Heart left ventricle (tissue), 16 donors: Measurements from ENCODE around the gene BCAS4. TPM values are rescaled to one million over a fixed set of nuclear protein-coding genes. Genes with fewer than 3 reads are reported as not detected.

Experiments
- ATAC-seq, 4 donors: fragments of 200-7000 bp; cut with Tn5 transposase; one replicate each; pipeline ENCODE4 v1.9.1; 2020 to 2022; ENCODE audit warnings: moderate library complexity in 4 of 4, mild to moderate bottlenecking in 3 of 4, moderate number of reproducible peaks in 1 of 4
- DNase-seq, 5 donors: peaks; one replicate each; pipeline ENCODE4 v3.0.0-alpha.2; 2020
- H3K27ac ChIP-seq, 12 donors: fragments of 200-600 bp; sonication (generic) in 4 of 12; one replicate each; pipeline versions ENCODE4 v1.5.0 to v1.8.0; 2016 to 2022; ENCODE audit warnings: mild to moderate bottlenecking in 2 of 12
- H3K27me3 ChIP-seq, 9 donors: fragments of 200-600 bp; sonication (generic) in 2 of 9; one replicate each; pipeline versions ENCODE4 v1.5.1 to v1.8.0; 2016 to 2022; ENCODE audit warnings: mild to moderate bottlenecking in 3 of 9
- H3K36me3 ChIP-seq, 9 donors: fragments of 200-600 bp; sonication (generic) in 2 of 9; one replicate each; pipeline versions ENCODE4 v1.5.0 to v1.8.0; 2018 to 2022; ENCODE audit warnings: mild to moderate bottlenecking in 2 of 9
- H3K4me1 ChIP-seq, 12 donors: fragments of 200-600 bp; sonication (generic) in 4 of 12; one replicate each; pipeline versions ENCODE4 v1.5.0 to v1.8.0; 2016 to 2022; ENCODE audit warnings: mild to moderate bottlenecking in 3 of 12
- H3K4me3 ChIP-seq, 12 donors: fragments of 200-600 bp; sonication (generic) in 4 of 12; one replicate each; pipeline versions ENCODE4 v1.5.0 to v1.8.0; 2017 to 2022; ENCODE audit warnings: mild to moderate bottlenecking in 9 of 12, moderate library complexity in 4 of 12
- H3K9me3 ChIP-seq, 12 donors: fragments of 200-600 bp; sonication (generic) in 4 of 12; one replicate each; pipeline versions ENCODE4 v1.5.0 to v1.8.0; 2016 to 2022; ENCODE audit warnings: mild to moderate bottlenecking in 1 of 12
- POLR2A ChIP-seq, 2 donors: fragments of 450-650 bp; IDR thresholded peaks; one replicate each; pipeline ENCODE4 v1.6.1; 2017; ENCODE audit warnings: antibody characterized with exemption in 2 of 2, mild to moderate bottlenecking in 2 of 2, moderate library complexity in 2 of 2
- WGBS, 4 donors: extraction: QIAGEN DNeasy Blood & Tissue Kit in 2 of 4; methylation state at CpG; one replicate each; pipeline versions ENCODE4 v1.1.5 to v1.1.7; 2013 to 2018; 5-methylcytosine and 5-hydroxymethylcytosine counted together
- intact Hi-C, 10 donors: fragments of 100-400 bp; cut with DNase I; formaldehyde crosslinking; loops; one replicate each; pipeline versions ENCODE4 v1.11.1 to v1.14.2; 2022
- polyA plus RNA-seq, 2 donors: library from polyadenylated mRNA; stranded (reverse); fragments of 200-250 nt; gene quantifications; one replicate each; pipeline ENCODE4 v1.2.3, GENCODE V29; 2013
- total RNA-seq, 9 donors: library from RNA; depleted of rRNA in 2 of 9; stranded (reverse); fragments of >200 nt in 2 of 9; fragmentation: NEBNext Ultra II Directional in 3 of 9; extraction: Animal tissue kit (Norgen Biotek cat#: 25700) in 3 of 9; gene quantifications; one replicate each; pipeline versions ENCODE4 v1.1.0 to v1.2.4, GENCODE V29; 2016 to 2023
- TF ChIP-seq, protein P1 (sequence below), 12 donors: fragments of 200-600 bp; sonication (generic) in 4 of 12; IDR thresholded peaks; one replicate each; pipeline versions ENCODE4 v1.5.0 to v1.8.0; 2018 to 2022; ENCODE audit warnings: antibody characterized with exemption in 12 of 12, mild to moderate bottlenecking in 5 of 12
- donor health status: ischemic (EF 13 %, LVEDD 7.1; RV severe dilation, severe dysfunction).
- donor health status: healthy with polysubstance abuse.
- donor health status: DM: no; HTN: yes; CAD: no.
- donor health status: DM: no; HTN: no; CAD: no.
- donor health status: ischemic (EF 25% LVEDD 6.9; RV normal size, moderate dysfunction).
- donor health status: ischemic (EF 25% LVEDD 5.7; RV mildly dilated, moderate dysfunction).
- donor health status: healthy.
- donor health status: DM: yes; HTN: yes; CAD: no.
- donor health status: ischemic (EF 35%, LVEDD 5.7; RV mildly dilated, moderate dysfunction).
- donor health status: nonischemic (EF 11% LVEDD 7.7; RV severe dilation, severe dysfunction).
- donor health status: DM: yes; HTN: yes; CAD: no.
- donor health status: PGD.
- donor health status: ischemic (EF 29% LVEDD 5.4; RV normal size, mild dysfunction).
- donor health status: nonischemic (EF 23%, LVEDD 6.1; RV moderate dilation, normal function).

The BCAS4 gene
- total and polyA plus RNA-seq, 11 donors: 0.78 to 5.1 (median 2.0) TPM

DNA sequence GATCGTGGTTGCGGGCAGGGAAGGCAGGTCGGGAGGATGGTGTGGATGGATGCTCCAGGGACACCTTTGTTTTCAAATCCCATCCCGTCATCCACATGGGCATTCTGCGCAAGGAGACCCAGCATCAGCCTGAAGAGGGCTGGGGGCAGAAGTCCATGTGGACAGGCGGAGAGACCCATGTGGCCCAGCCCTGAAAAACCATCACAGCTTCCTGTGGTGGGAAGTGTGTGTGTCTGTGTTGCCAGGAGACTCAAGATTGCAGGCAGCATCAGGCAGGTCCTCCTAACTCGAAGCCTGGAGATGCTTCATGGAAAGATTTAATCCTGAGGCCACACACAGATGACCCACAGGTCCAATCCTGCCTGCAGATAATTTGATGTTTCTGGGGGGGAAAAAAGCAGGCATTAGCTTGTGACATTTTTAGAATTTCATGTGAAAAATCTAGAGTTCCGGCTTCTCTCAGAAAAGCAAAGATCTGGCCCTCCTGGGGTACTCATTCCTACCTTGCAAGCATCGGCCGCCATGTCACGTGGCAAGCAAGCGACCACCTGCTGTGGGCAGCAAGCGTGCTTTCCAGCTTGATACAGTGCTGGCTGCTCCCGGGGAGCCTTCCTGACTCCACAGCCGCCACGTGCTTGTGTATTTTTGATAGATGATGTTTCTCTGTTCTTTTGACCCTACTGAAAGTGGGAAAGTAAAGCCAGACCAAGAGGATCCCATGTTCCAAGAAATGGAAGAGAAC is 25.8 kb downstream of the BCAS4 start:
- intact Hi-C loops: no loop called here
- no peak for DNase-seq
- H3K9me3 ChIP-seq: no peaks in the 10 kb centered on the region
- H3K27ac ChIP-seq: no peak overlapping the region
- no peaks in the 10 kb centered on the region for H3K36me3 ChIP-seq
- no peaks in the 10 kb centered on the region for H3K27me3 ChIP-seq
- TF ChIP-seq, protein P1, sequence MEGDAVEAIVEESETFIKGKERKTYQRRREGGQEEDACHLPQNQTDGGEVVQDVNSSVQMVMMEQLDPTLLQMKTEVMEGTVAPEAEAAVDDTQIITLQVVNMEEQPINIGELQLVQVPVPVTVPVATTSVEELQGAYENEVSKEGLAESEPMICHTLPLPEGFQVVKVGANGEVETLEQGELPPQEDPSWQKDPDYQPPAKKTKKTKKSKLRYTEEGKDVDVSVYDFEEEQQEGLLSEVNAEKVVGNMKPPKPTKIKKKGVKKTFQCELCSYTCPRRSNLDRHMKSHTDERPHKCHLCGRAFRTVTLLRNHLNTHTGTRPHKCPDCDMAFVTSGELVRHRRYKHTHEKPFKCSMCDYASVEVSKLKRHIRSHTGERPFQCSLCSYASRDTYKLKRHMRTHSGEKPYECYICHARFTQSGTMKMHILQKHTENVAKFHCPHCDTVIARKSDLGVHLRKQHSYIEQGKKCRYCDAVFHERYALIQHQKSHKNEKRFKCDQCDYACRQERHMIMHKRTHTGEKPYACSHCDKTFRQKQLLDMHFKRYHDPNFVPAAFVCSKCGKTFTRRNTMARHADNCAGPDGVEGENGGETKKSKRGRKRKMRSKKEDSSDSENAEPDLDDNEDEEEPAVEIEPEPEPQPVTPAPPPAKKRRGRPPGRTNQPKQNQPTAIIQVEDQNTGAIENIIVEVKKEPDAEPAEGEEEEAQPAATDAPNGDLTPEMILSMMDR (IDR thresholded peaks at IDR 0.05): no peak
- no peak for TF ChIP-seq POLR2A (IDR thresholded peaks at IDR 0.05)
- H3K4me3 ChIP-seq: no peak overlapping the region
- ATAC-seq: no peak
- 88 to 90% (median 90%) methylated on average over 12 to 16 of the region's 16 CpGs for WGBS, 4 donors
- H3K4me1 ChIP-seq: peaks cover 0 to 5% (median 0%) of the 10 kb centered on the region in 12 donors

DNA sequence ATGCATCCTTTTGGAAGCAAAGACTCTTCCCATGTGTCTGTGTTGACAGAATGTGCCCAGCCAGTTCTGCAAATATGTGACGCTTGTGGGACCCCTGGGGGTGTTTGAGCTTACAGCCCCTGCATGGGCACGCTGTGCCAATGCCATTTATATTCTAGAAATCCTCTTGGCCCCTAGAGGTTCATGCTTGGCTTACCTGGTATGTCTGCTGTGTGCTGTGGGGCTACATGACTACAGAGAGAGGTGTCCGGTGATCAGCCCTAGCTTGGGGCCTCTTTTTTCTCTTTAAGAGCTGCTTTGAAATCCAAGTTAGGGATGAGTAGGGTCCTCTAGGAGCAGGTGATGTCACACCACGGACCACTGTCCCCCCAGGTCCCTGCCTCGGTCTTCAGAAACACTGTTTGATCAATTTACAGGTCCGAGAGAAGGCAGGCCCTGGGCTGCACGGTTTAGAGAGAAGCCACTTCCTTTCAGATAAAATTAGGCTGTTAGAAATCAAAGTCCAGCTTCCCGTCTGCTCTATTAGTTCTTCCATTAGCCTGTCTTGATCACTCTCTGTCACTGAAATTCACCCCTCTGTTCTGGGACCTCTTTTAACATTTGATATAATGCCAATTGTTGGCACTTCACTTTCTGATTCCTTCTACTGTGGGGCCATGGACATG is 26.5 kb downstream of the BCAS4 start:
- ATAC-seq (no peak), DNase-seq (no peak)
- TF ChIP-seq, protein P1 (IDR thresholded peaks at IDR 0.05): no peak
- no peak for TF ChIP-seq POLR2A (IDR thresholded peaks at IDR 0.05)
- H3K27me3 ChIP-seq: no peaks in the 10 kb centered on the region
- H3K4me1 ChIP-seq: peaks cover 0 to 4% (median 0%) of the 10 kb centered on the region in 12 donors
- H3K4me3 ChIP-seq: no peak overlapping the region
- H3K9me3 ChIP-seq: no peaks in the 10 kb centered on the region
- H3K36me3 ChIP-seq: no peaks in the 10 kb centered on the region
- intact Hi-C loops: no loop called here
- 73 to 81% (median 76%) methylated on average over 8 of the region's 8 CpGs for WGBS, 4 donors
- H3K27ac ChIP-seq: no peak overlapping the region

DNA sequence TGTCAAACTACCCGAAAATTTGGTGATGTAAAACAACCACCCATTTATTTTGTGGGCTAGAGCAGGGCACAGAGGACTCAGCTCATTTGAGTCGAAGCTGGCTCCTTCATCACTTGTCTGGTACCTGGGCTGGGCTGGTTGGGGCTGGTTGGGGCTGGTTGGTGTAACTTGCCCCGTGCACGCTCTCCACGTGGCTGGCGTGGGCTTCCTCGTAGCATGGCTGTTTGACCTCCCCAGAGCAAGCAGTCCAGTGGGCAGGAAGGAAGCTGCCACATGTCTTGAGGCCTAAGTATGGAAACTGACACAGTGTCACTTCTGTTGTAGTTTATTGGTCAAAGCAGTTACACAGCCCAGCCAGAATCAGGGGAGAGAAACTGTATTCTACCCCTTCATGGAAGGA is 27.1 kb downstream of the BCAS4 start:
- ATAC-seq: no peak
- Histone ChIP-seq H3K4me3 (no peak overlapping the region), H3K27ac (no peak overlapping the region), H3K4me1 (peaks cover 0 to 4% (median 0%) of the 10 kb centered on the region in 12 donors), H3K27me3 (no peaks in the 10 kb centered on the region), H3K36me3 (no peaks in the 10 kb centered on the region), H3K9me3 (no peaks in the 10 kb centered on the region)
- intact Hi-C loops: no loop called here
- WGBS, 4 donors: 69 to 78% (median 71%) methylated on average over 6 to 7 of the region's 7 CpGs
- no peak for DNase-seq
- no peak for TF ChIP-seq POLR2A (IDR thresholded peaks at IDR 0.05)
- TF ChIP-seq, protein P1 (IDR thresholded peaks at IDR 0.05): no peak

DNA sequence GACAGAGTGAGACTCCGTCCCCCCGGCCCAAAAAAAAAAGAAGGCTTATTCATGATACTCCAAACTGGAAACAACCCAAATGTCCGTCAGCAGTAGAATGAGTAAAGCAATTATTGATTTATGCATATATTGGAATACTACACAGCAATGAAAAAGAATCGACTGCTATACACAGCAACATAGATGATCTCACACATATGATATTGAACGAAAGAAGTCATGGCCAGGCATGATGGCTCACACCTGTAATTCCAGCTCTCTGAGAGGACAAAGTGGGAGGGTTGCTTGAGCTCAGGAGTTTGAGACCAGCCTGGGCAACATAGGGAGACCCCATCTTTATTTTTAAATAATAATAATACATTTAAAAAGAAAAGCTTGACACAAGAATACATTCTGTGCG is 28.5 kb downstream of the BCAS4 start:
- ATAC-seq: no peak
- Histone ChIP-seq H3K9me3 (no peaks in the 10 kb centered on the region), H3K27ac (no peak overlapping the region), H3K27me3 (no peaks in the 10 kb centered on the region), H3K36me3 (no peaks in the 10 kb centered on the region), H3K4me3 (no peak overlapping the region), H3K4me1 (peaks cover 0 to 4% (median 0%) of the 10 kb centered on the region in 12 donors)
- WGBS, 4 donors: 96 to 98% (median 97%) methylated on average over 6 of the region's 6 CpGs
- intact Hi-C loops: no loop called here
- no peak for DNase-seq
- TF ChIP-seq, protein P1 (IDR thresholded peaks at IDR 0.05): no peak
- no peak for TF ChIP-seq POLR2A (IDR thresholded peaks at IDR 0.05)
